ENCODE data around the gene KCNIP3.
"Not testable (repeated sequence)": the region's sequence is repeated elsewhere in the genome, so short reads cannot be mapped to it uniquely, and the experiment has no call there.

The KCNIP3 gene

GRCh38 chr2:95433373-95433772 is 136.2 kb downstream of the KCNIP3 start:
- not testable (repeated sequence) for DNase-seq

GRCh38 chr2:95433973-95434372 is 136.8 kb downstream of the KCNIP3 start:
- not testable (repeated sequence) for DNase-seq

GRCh38 chr2:95434507-95435076 is 137.4 kb downstream of the KCNIP3 start:
- DNase-seq, result not testable (repeated sequence)

GRCh38 chr2:95435162-95435871 is 138.2 kb downstream of the KCNIP3 start:
- not testable (repeated sequence) for DNase-seq

Data from NK-92 treated with Interleukin-12 subunit alpha and Interleukin-12 subunit beta, amount 100 ng/mL, for 24 hours (cell line).